OCI-LY7 (cell line): ENCODE data around the gene PAQR5. TPM values are rescaled to one million over a fixed set of nuclear protein-coding genes. Genes with fewer than 3 reads are reported as not detected.

ENCODE experiments used
- BruUV-seq: library from RNA; stranded (reverse); fragments of 400-500 nt; replicated peaks from 2 replicates; lab custom pipeline; 2021; lab: Mats Ljungman, UMichigan
- CTCF ChIA-PET: fragments of 300-600 bp; sonication (Branson Sonifier 250); formaldehyde crosslinking; loops from one replicate; lab custom pipeline; 2022; ENCODE audit warnings: antibody characterized with exemption; ENCODE audit not compliant: unreplicated experiment; lab: Charles Lee
- POLR2A ChIA-PET: fragments of 300-600 bp; sonication (Branson Sonifier 250); formaldehyde crosslinking; loops from one replicate; lab custom pipeline; 2022; ENCODE audit warnings: antibody characterized with exemption; lab: Charles Lee
- DNase-seq: peaks from one replicate; pipeline ENCODE4 v3.0.0-alpha.2; 2015; ENCODE audit warnings: low spot score
- H2AFZ ChIP-seq: fragments of 200-600 bp; sonication (generic), shearing (Covaris generic); 2 replicates; pipeline ENCODE4 v1.6.1; 2014; ENCODE audit warnings: mild to moderate bottlenecking, antibody characterized with exemption, low read length, moderate library complexity
- H3K27ac ChIP-seq: fragments of 200-600 bp; sonication (generic); 2 replicates; pipeline ENCODE4 v1.5.1; 2014; ENCODE audit warnings: mixed run types, low read depth, mild to moderate bottlenecking, moderate library complexity, low read length, inconsistent platforms; ENCODE audit not compliant: poor library complexity, severe bottlenecking
- H3K36me3 ChIP-seq: fragments of 200-600 bp; sonication (generic); 2 replicates; pipeline ENCODE4 v1.6.1; 2014; ENCODE audit warnings: mild to moderate bottlenecking, antibody characterized with exemption, low read length, moderate library complexity, mixed read lengths; ENCODE audit not compliant: insufficient read depth
- H3K4me1 ChIP-seq: fragments of 200-600 bp; sonication (generic); 2 replicates; pipeline ENCODE4 v1.5.1; 2014; ENCODE audit warnings: mild to moderate bottlenecking, low read length; ENCODE audit not compliant: insufficient read depth, poor library complexity, severe bottlenecking
- H3K4me2 ChIP-seq: fragments of 200-600 bp; sonication (generic); 2 replicates; pipeline ENCODE4 v1.6.1; 2014; ENCODE audit warnings: mild to moderate bottlenecking, low read length
- H3K4me3 ChIP-seq: fragments of 200-600 bp; sonication (generic); 2 replicates; pipeline ENCODE4 v1.5.1; 2014; ENCODE audit warnings: mild to moderate bottlenecking, low read depth, low read length; ENCODE audit not compliant: poor library complexity, severe bottlenecking
- H3K79me2 ChIP-seq: fragments of 200-600 bp; sonication (generic); 2 replicates; pipeline ENCODE4 v1.6.1; 2016; ENCODE audit warnings: low read depth, mild to moderate bottlenecking, low read length, moderate library complexity, mixed read lengths; ENCODE audit not compliant: insufficient read depth
- H3K9me2 ChIP-seq: fragments of 200-600 bp; sonication (generic); 2 replicates; pipeline ENCODE4 v1.6.1; 2016; ENCODE audit warnings: mild to moderate bottlenecking, low read length, mixed read lengths; ENCODE audit not compliant: insufficient read depth
- H3K9me3 ChIP-seq: fragments of 200-600 bp; sonication (generic); 2 replicates; pipeline ENCODE4 v1.6.1; 2014; ENCODE audit warnings: mild to moderate bottlenecking, mixed run types, low read length, mixed read lengths
- H4K20me1 ChIP-seq: fragments of 200-600 bp; sonication (generic); 2 replicates; pipeline ENCODE4 v1.6.1; 2014; ENCODE audit warnings: mild to moderate bottlenecking, antibody characterized with exemption, low read length, moderate library complexity, mixed read lengths; ENCODE audit not compliant: insufficient read depth
- EZH2phosphoT487 ChIP-seq: fragments of 200-600 bp; sonication (generic); IDR thresholded peaks from 2 replicates; pipeline ENCODE4 v1.6.1; 2018; ENCODE audit warnings: low read depth, borderline replicate concordance, mild to moderate bottlenecking, mixed run types, antibody characterized with exemption, low read length, moderate library complexity, mixed read lengths
- intact Hi-C: fragments of 100-400 bp; cut with micrococcal nuclease; formaldehyde crosslinking; loops from one replicate; pipeline ENCODE4 v1.10.0; 2022; ENCODE audit not compliant: unreplicated experiment
- total RNA-seq, 2 experiments: library from RNA; depleted of rRNA in 1 of 2; stranded (reverse); fragments of >200 nt in 1 of 2; shearing (Covaris generic) in 1 of 2; gene quantifications; 2 replicates each; pipeline ENCODE4 v1.2.3, GENCODE V29; 2014 to 2022
- TF ChIP-seq, protein P1 (sequence below): fragments of 200-600 bp; sonication (generic); conservative IDR thresholded peaks from 2 replicates; pipeline ENCODE4 v1.5.1; 2014; ENCODE audit warnings: mild to moderate bottlenecking, antibody characterized with exemption, low read length, moderate library complexity, mixed read lengths

PAQR5 gene
- total RNA-seq, 2 experiments from 2014 or later: not detected

DNA sequence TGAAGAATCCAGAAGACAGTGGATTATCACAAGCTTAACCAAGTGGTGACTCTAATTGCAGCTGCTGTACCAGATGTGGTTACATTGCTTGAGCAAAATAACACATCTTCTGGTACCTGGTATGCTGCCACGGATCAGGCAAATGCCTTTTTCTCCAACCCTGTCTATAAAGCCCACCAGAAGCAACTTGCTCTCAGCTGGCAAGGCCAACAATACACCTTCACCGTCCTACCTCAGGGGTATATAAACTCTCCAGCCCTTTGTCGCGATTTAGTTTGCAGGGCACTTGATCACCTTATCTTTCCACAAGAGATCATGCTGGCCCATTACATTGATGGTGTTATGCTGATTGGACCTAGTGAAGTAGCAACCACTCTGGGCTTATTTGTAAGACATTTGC lies 52.6 kb downstream of the PAQR5 start:
- CTCF ChIA-PET: no interaction called here
- Histone ChIP-seq H3K4me1 (no peaks in the 10 kb centered on the region), H4K20me1 (no peaks in the 10 kb centered on the region), H3K9me2 (no peaks in the 10 kb centered on the region), H3K36me3 (no peaks in the 10 kb centered on the region), H3K4me2 (no peak overlapping the region), H3K27ac (no peak overlapping the region), H3K9me3 (no peaks in the 10 kb centered on the region), H3K4me3 (no peak overlapping the region), H2AFZ (no peak overlapping the region), H3K79me2 (no peaks in the 10 kb centered on the region)
- POLR2A ChIA-PET: interaction anchor here (0.6 kb wide), 1 partner anchor 23 kb away, joined by 3 read pairs; no protein-coding TSS in a partner anchor
- TF ChIP-seq EZH2phosphoT487: no peak
- intact Hi-C loops: no loop called here
- BruUV-seq: no TSS peak
- no peak for DNase-seq

DNA sequence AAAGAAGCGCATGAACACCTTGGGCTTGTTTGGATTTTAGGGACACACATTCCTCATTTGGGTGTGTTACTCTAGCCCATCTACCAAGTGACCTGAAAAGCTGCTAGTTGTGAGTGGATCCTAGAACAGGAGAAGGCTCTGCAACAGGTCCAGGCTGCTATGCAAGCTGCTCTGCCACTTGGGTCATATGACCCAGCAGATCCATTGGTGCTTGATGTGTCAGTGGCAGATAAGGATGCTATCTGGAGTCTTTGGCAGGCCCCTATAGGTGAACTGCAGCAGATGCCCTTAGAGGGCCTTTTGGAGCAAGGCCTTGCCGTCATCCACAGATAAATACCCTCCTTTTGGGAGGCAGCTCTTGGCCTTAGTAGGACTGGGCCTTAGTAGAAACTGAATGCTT lies 53.2 kb downstream of the PAQR5 start:
- no peak for DNase-seq
- H3K4me3 ChIP-seq: no peak overlapping the region
- no peak overlapping the region for H3K4me2 ChIP-seq
- no TSS peak for BruUV-seq
- no peaks in the 10 kb centered on the region for H3K36me3 ChIP-seq
- H3K9me2 ChIP-seq: no peaks in the 10 kb centered on the region
- H2AFZ ChIP-seq: no peak overlapping the region
- TF ChIP-seq, protein P1, sequence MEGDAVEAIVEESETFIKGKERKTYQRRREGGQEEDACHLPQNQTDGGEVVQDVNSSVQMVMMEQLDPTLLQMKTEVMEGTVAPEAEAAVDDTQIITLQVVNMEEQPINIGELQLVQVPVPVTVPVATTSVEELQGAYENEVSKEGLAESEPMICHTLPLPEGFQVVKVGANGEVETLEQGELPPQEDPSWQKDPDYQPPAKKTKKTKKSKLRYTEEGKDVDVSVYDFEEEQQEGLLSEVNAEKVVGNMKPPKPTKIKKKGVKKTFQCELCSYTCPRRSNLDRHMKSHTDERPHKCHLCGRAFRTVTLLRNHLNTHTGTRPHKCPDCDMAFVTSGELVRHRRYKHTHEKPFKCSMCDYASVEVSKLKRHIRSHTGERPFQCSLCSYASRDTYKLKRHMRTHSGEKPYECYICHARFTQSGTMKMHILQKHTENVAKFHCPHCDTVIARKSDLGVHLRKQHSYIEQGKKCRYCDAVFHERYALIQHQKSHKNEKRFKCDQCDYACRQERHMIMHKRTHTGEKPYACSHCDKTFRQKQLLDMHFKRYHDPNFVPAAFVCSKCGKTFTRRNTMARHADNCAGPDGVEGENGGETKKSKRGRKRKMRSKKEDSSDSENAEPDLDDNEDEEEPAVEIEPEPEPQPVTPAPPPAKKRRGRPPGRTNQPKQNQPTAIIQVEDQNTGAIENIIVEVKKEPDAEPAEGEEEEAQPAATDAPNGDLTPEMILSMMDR: no peak
- TF ChIP-seq EZH2phosphoT487: no peak
- ChIA-PET POLR2A (no interaction called here), CTCF (no interaction called here)
- no peaks in the 10 kb centered on the region for H3K79me2 ChIP-seq
- H3K27ac ChIP-seq: no peak overlapping the region
- no peaks in the 10 kb centered on the region for H4K20me1 ChIP-seq
- intact Hi-C loops: no loop called here
- no peaks in the 10 kb centered on the region for H3K9me3 ChIP-seq
- no peaks in the 10 kb centered on the region for H3K4me1 ChIP-seq

DNA sequence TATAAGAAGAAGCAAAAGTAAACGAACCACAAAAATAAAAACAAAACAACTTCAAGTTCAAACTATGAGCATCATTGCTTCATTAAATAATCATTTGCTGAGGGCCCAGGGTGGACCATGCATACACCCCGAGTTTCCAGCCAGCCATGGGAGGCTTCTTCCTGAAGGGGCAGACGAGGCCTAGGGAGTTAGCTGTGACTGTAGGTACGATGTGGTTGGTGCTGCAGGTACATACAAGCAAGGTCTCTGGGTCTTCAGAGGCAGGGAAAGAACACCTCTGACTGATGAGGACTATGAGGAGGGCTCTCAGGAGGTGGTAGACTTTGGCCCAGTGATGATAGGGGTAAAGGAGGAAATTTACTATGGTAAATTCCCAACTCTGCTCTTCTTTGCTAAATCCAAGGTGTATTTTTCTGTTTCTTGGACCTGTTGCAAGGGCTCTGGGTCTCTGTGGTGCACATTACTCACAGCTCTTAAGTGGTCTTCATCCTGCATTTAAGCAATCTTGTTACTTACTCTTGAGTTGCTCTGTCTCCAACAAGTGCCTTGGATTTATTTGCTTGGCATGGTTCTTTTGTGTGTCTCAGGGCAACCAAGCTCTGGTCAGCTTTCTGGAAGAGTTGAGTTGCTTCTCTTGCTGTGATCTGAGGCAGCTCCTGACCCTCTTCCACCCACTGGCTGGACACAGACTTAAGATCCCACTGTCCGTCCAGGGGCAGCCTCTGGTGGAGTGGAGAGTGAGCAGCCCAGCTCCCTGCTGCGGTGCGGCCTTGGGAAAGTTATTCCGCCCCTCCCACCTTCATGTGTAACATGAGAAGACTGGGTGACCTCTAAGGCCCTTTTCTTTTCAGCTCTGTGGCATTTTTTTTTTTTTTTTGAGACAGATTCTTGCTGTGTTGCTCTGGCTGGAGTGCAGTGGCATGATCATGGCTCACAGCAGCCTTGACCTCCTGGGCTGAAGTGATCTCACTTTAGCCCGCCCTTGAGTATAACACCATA lies 59.4 kb downstream of the PAQR5 start:
- Histone ChIP-seq H3K27ac (no peak overlapping the region), H3K4me3 (no peak overlapping the region), H3K36me3 (no peaks in the 10 kb centered on the region), H3K9me3 (no peaks in the 10 kb centered on the region), H2AFZ (no peak overlapping the region), H3K79me2 (no peaks in the 10 kb centered on the region), H4K20me1 (no peaks in the 10 kb centered on the region), H3K9me2 (no peaks in the 10 kb centered on the region), H3K4me1 (no peaks in the 10 kb centered on the region), H3K4me2 (no peak overlapping the region)
- TF ChIP-seq EZH2phosphoT487: no peak
- TF ChIP-seq, protein P1: no peak
- no peak for DNase-seq
- CTCF ChIA-PET: no interaction called here
- intact Hi-C loops: no loop called here
- POLR2A ChIA-PET: no interaction called here
- no TSS peak for BruUV-seq
